ENCODE results near the gene ITGB2. TPM values are rescaled to one million over a fixed set of nuclear protein-coding genes. Genes with fewer than 3 reads are reported as not detected.

The ITGB2 gene
- total RNA-seq, 1 experiment from 2014 or later: 45.1 TPM

DNA sequence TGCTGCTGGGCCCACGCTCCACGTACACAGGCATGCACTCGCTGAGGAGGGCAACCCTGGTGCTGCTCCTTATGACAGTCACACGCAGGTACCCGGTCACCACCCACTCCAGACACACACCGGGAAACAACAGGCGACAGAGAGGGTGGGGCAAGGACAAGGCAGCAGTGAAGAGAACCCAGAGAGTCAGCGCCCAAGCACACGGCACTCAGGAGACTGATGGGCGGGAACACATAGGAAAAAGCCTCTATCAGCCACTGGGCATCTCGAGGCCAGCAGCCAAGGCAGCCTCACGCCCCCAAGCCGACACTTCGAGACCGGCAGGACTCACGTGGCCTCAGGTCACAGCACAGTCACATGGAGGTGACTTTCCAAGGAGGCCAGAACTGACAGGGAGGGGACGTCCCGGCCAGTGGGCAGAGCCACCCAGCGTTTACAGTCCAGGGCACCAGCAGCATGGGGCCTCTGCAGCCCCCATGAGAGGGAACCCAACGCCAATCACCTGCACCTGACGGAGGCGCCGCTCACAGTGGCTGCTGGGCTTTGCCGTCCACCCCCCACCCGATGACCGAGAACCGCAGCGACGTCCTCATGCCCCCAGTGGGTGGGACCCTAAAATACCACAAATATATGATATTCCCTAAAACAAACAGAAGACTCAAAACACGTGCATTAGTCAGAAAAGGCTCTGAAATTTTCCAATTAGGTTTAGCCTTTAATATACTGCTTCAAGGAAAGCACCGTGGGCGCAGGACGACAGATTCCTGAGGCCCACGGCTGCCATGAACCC is 66.9 kb downstream of the ITGB2 start:
- Histone ChIP-seq H3K27ac (ENCODE audit: low read length) (no peak overlapping the region), H3K79me2 (ENCODE audit: low read length) (peaks cover 63% of the 10 kb centered on the region), H3K4me2 (ENCODE audit: low read length) (no peak overlapping the region), H3K9me2 (replicated peaks; ENCODE audit: low read length) (no peaks in the 10 kb centered on the region), H3F3A (ENCODE audit: low read length, unreplicated experiment) (no peaks in the 10 kb centered on the region), H3K36me3 (ENCODE audit: low read depth, low read length) (peaks cover 75% of the 10 kb centered on the region), H2AFZ (ENCODE audit: low read length) (no peak overlapping the region), H3K4me3 (ENCODE audit: low read length) (no peak overlapping the region), H4K20me1 (ENCODE audit: low read length) (peaks cover 35% of the 10 kb centered on the region; the same call in 1 of the 2 replicates), H3K27me3 (ENCODE audit: low read length) (no peaks in the 10 kb centered on the region), H3K4me1 (ENCODE audit: insufficient read depth, low read length) (no peaks in the 10 kb centered on the region), H3K9me3 (ENCODE audit: low read length) (no peaks in the 10 kb centered on the region), H3K9ac (ENCODE audit: low read length) (no peak overlapping the region)
- ChIA-PET CTCF (no interaction called here), POLR2A (ENCODE audit: unreplicated experiment) (no interaction called here)
- TF ChIP-seq EZH2 (IDR thresholded peaks at IDR 0.05; ENCODE audit: low read length, unreplicated experiment): no peak
- ATAC-seq (no peak), DNase-seq (no peak)
- intact Hi-C loops (cut with micrococcal nuclease): no loop called here
- no TSS peak for BruUV-seq (replicated peaks)

DNA sequence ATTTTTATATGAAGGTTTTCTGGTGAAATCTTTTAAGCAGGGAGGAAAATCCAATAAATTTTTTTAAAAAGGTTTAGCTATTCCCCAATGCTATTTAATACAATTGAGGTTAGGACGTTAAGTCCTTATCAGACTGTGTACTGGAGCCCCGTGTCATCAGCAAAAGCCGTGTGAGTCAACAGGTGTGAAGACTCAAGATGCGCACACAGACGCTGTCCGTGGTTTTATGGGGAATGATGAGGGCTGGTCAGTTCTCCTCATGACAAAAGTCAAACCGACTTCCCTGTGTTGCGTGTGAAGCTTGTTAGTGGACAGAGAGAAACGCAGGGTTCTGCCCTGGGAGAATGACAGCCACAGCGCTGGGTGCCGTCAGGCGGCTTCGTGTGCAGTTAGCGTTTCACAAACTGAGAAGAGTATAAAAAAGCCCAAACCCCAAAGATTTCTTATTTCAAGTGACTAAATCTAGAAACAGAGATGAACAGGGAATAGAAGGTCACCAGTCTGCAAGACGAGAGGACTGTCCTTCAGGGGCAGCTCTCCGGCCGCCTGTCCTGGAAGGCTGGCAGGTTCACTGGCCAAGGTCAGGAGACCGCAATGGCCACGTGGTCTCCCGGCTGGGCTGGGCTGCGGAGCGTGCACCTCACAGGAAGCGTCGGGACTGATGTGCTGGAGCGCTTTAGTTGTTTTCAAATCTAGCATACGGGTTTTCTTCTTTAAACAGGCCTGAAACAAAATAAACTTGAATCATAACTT is 69.6 kb downstream of the ITGB2 start:
- BruUV-seq (replicated peaks): no TSS peak
- TF ChIP-seq EZH2 (IDR thresholded peaks at IDR 0.05; ENCODE audit: low read length, unreplicated experiment): no peak
- TF ChIP-seq, protein P1, sequence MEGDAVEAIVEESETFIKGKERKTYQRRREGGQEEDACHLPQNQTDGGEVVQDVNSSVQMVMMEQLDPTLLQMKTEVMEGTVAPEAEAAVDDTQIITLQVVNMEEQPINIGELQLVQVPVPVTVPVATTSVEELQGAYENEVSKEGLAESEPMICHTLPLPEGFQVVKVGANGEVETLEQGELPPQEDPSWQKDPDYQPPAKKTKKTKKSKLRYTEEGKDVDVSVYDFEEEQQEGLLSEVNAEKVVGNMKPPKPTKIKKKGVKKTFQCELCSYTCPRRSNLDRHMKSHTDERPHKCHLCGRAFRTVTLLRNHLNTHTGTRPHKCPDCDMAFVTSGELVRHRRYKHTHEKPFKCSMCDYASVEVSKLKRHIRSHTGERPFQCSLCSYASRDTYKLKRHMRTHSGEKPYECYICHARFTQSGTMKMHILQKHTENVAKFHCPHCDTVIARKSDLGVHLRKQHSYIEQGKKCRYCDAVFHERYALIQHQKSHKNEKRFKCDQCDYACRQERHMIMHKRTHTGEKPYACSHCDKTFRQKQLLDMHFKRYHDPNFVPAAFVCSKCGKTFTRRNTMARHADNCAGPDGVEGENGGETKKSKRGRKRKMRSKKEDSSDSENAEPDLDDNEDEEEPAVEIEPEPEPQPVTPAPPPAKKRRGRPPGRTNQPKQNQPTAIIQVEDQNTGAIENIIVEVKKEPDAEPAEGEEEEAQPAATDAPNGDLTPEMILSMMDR (conservative IDR thresholded peaks at IDR 0.05; ENCODE audit: low read depth, low read length): no peak
- no peak for TF ChIP-seq EZH2phosphoT487 (IDR thresholded peaks at IDR 0.05; ENCODE audit: borderline replicate concordance, low read length)
- H4K20me1 ChIP-seq (ENCODE audit: low read length): 0 out of 2 replicates have a peak, but pooled peaks cover 19% of the 10 kb centered on the region
- H3K27me3 ChIP-seq (ENCODE audit: low read length): no peaks in the 10 kb centered on the region
- H3K79me2 ChIP-seq (ENCODE audit: low read length): peaks cover 36% of the 10 kb centered on the region
- peaks cover 51% of the 10 kb centered on the region for H3K36me3 ChIP-seq (ENCODE audit: low read depth, low read length)
- POLR2A ChIA-PET (ENCODE audit: unreplicated experiment): no interaction called here
- no peaks in the 10 kb centered on the region for H3K9me3 ChIP-seq (ENCODE audit: low read length)
- no peak overlapping the region for H3K27ac ChIP-seq (ENCODE audit: low read length)
- CTCF ChIA-PET: no interaction called here
- H3K9me2 ChIP-seq (replicated peaks; ENCODE audit: low read length): no peaks in the 10 kb centered on the region
- H3K4me3 ChIP-seq (ENCODE audit: low read length): no peak overlapping the region
- peaks cover 10% of the 10 kb centered on the region for H3K4me1 ChIP-seq (ENCODE audit: insufficient read depth, low read length)
- H3F3A ChIP-seq (ENCODE audit: low read length, unreplicated experiment): no peaks in the 10 kb centered on the region
- no peak for ATAC-seq
- H3K4me2 ChIP-seq (ENCODE audit: low read length): no peak overlapping the region
- intact Hi-C loops (cut with micrococcal nuclease): no loop called here
- H2AFZ ChIP-seq (ENCODE audit: low read length): no peak overlapping the region
- no peak for DNase-seq
- H3K9ac ChIP-seq (ENCODE audit: low read length): no peak overlapping the region

DNA sequence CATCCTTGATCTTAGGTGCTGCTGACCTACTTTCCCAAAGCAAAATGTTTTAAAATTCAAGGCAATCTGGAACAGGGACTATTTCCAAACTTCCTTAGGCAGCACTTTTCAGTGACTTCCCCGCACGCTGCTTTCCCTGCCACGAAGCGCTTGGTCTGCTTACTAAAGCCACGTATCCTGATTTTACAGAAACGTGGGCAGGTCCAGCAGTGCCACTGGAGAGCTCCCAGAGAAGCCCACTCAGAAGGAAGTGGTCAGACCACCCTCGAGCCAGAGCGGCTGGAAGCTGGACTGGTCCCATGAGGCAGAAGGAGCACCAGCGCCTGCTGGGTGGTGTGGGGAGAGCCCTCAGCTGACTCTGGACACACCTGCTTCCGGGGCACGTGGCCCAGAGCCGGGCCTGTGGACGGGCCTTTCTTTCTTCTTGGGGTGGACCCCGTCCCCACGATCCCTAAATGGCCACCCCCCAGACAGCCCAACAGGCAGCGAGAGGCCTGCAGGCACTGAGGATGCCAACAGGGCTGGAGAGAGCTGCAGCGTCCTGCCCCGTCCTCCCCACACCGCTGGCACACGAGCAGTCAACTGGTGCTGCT is 70.4 kb downstream of the ITGB2 start:
- ATAC-seq (no peak), DNase-seq (no peak)
- Histone ChIP-seq H3K9ac (ENCODE audit: low read length) (no peak overlapping the region), H3F3A (ENCODE audit: low read length, unreplicated experiment) (no peaks in the 10 kb centered on the region), H3K4me1 (ENCODE audit: insufficient read depth, low read length) (peaks cover 11% of the 10 kb centered on the region), H3K9me3 (ENCODE audit: low read length) (no peaks in the 10 kb centered on the region), H4K20me1 (ENCODE audit: low read length) (0 out of 2 replicates have a peak, but pooled peaks cover 19% of the 10 kb centered on the region), H3K4me3 (ENCODE audit: low read length) (no peak overlapping the region), H3K4me2 (ENCODE audit: low read length) (no peak overlapping the region), H2AFZ (ENCODE audit: low read length) (no peak overlapping the region), H3K9me2 (replicated peaks; ENCODE audit: low read length) (no peaks in the 10 kb centered on the region), H3K27me3 (ENCODE audit: low read length) (no peaks in the 10 kb centered on the region), H3K36me3 (ENCODE audit: low read depth, low read length) (peaks cover 45% of the 10 kb centered on the region), H3K27ac (ENCODE audit: low read length) (no peak overlapping the region), H3K79me2 (ENCODE audit: low read length) (peaks cover 28% of the 10 kb centered on the region)
- BruUV-seq (replicated peaks): no TSS peak
- intact Hi-C loops (cut with micrococcal nuclease): no loop called here
- TF ChIP-seq EZH2phosphoT487 (IDR thresholded peaks at IDR 0.05; ENCODE audit: borderline replicate concordance, low read length) (no peak), EZH2 (IDR thresholded peaks at IDR 0.05; ENCODE audit: low read length, unreplicated experiment) (no peak)
- TF ChIP-seq, protein P1 (conservative IDR thresholded peaks at IDR 0.05; ENCODE audit: low read depth, low read length): no peak
- CTCF ChIA-PET: no interaction called here
- POLR2A ChIA-PET (ENCODE audit: unreplicated experiment): no interaction called here
